Sigmoid colon (tissue), 7 donors: Measurements from ENCODE around the gene DIAPH1. TPM values are rescaled to one million over a fixed set of nuclear protein-coding genes. Genes with fewer than 3 reads are reported as not detected.

Experiments
- DNase-seq: peaks from one replicate; pipeline ENCODE4 v3.0.0-alpha.2; 2019
- H3K27ac ChIP-seq, 4 donors: fragments of 200-600 bp; sonication (generic); one replicate each; pipeline ENCODE4 v1.5.1; 2016 to 2019; ENCODE audit warnings: mild to moderate bottlenecking in 1 of 4
- H3K27me3 ChIP-seq, 3 donors: fragments of 200-600 bp; sonication (generic); one replicate each; pipeline ENCODE4 v1.5.1; 2019; ENCODE audit warnings: mild to moderate bottlenecking in 1 of 3
- H3K36me3 ChIP-seq, 4 donors: fragments of 200-600 bp; sonication (generic); one replicate each; pipeline ENCODE4 v1.5.1; 2016 to 2019
- H3K4me1 ChIP-seq, 4 donors: fragments of 200-600 bp; sonication (generic); one replicate each; pipeline ENCODE4 v1.5.1; 2017 to 2019
- H3K4me3 ChIP-seq, 4 donors: fragments of 200-600 bp; sonication (generic); one replicate each; pipeline ENCODE4 v1.5.1; 2017 to 2019; ENCODE audit warnings: mild to moderate bottlenecking in 2 of 4, moderate library complexity in 1 of 4
- H3K9me3 ChIP-seq, 4 donors: fragments of 200-600 bp in 3 of 4; sonication (generic) in 3 of 4; one replicate each; pipeline versions ENCODE4 v1.5.1 to v1.6.1; 2013 to 2019
- CTCF ChIP-seq, 4 experiments: fragments of 450-650 bp in 3 of 4; fragments of 200-600 bp in 1 of 4; IDR thresholded peaks; one replicate each; pipeline ENCODE4 v1.5.1; 2016 to 2019; ENCODE audit warnings: antibody characterized with exemption in 4 of 4, mild to moderate bottlenecking in 3 of 4, moderate library complexity in 2 of 4
- EP300 ChIP-seq, 4 donors: sonication (generic); formaldehyde crosslinking; IDR thresholded peaks; one replicate each; pipeline ENCODE4 v1.6.1; 2017; ENCODE audit warnings: antibody characterized with exemption in 4 of 4
- POLR2A ChIP-seq, 2 donors: fragments of 450-650 bp; IDR thresholded peaks; one replicate each; pipeline ENCODE4 v1.6.1; 2016; ENCODE audit warnings: antibody characterized with exemption in 2 of 2, mild to moderate bottlenecking in 2 of 2, moderate library complexity in 2 of 2
- POLR2AphosphoS5 ChIP-seq, 4 donors: sonication (generic); formaldehyde crosslinking; IDR thresholded peaks; one replicate each; pipeline ENCODE4 v1.6.1; 2017; ENCODE audit warnings: antibody characterized with exemption in 4 of 4
- WGBS, 2 donors: extraction: QIAGEN DNeasy Blood & Tissue Kit; methylation state at CpG; one replicate each; pipeline ENCODE4 v1.1.7; 2013; 5-methylcytosine and 5-hydroxymethylcytosine counted together
- intact Hi-C: fragments of 100-400 bp; cut with DNase I; formaldehyde crosslinking; loops from one replicate; pipeline ENCODE4 v1.15.1; 2023
- polyA plus RNA-seq, 3 donors: library from polyadenylated mRNA; stranded (reverse); fragments of 200-250 nt; gene quantifications; one replicate each; pipeline ENCODE4 v1.2.3, GENCODE V29; 2013
- total RNA-seq, 4 donors: library from RNA; depleted of rRNA; stranded (reverse); fragments of >200 nt; gene quantifications; one replicate each; pipeline ENCODE4 v1.1.0, GENCODE V29; 2016
- donor health status: healthy with polysubstance abuse.
- donor health status: Bipolar disorder and iron deficiency.
- donor health status: healthy.

The DIAPH1 gene
- total RNA-seq (10 to 100 TPM; 14.4 to 26.9 (median 19.8) TPM), polyA plus RNA-seq (100 to 1,000 TPM in 1 of 3 donors, 10 to 100 TPM in 2; 54.1 to 105 (median 78.0) TPM)

GRCh38 chr5:141618804-141619554 is at the start of gene DIAPH1:
DIAPH1 (minus strand) TSS chr5:141619000; CDS start chr5:141618914, 86 bp downstream.
- peak within 1 kb of the TSS; percentile 69 to 92 (median 79) for H3K4me3 ChIP-seq
- peaks cover 12 to 36% (median 21%) of the 10 kb centered on the region in 4 donors for H3K36me3 ChIP-seq
- peak; percentile 94 to 98 (median 95) for TF ChIP-seq CTCF (IDR thresholded peaks at IDR 0.05)
- peak; percentile 41 to 84 (median 74) for TF ChIP-seq POLR2AphosphoS5 (IDR thresholded peaks at IDR 0.05)
- TF ChIP-seq POLR2A (IDR thresholded peaks at IDR 0.05) = peak in 1 of 2 donors; percentile 31
- no peak for TF ChIP-seq EP300 (IDR thresholded peaks at IDR 0.05)
- peak; percentile 98 for DNase-seq
- H3K4me1 ChIP-seq = peaks cover 0 to 24% (median 18%) of the 10 kb centered on the region in 4 donors
- 1% methylated on average over 70 of the region's 70 CpGs for WGBS, 2 donors
- intact Hi-C loops = loop anchor here (1.0 kb wide), 2 partner anchors 17 to 27 kb away; partner anchors contain the start of genes HDAC3 and RELL2
- H3K27ac ChIP-seq = peak within 1 kb of the TSS; percentile 81 to 89 (median 84)
- no peaks in the 10 kb centered on the region for H3K9me3 ChIP-seq
- no peaks in the 10 kb centered on the region for H3K27me3 ChIP-seq

GRCh38 chr5:141665995-141666940 is 47.5 kb upstream of the DIAPH1 start:
- DNase-seq = no peak
- intact Hi-C loops = no loop called here
- TF ChIP-seq POLR2A (IDR thresholded peaks at IDR 0.05) (no peak), POLR2AphosphoS5 (IDR thresholded peaks at IDR 0.05) (no peak), CTCF (IDR thresholded peaks at IDR 0.05) (no peak)
- Histone ChIP-seq H3K36me3 (no peaks in the 10 kb centered on the region), H3K4me1 (peaks cover 0 to 4% (median 0%) of the 10 kb centered on the region in 4 donors), H3K9me3 (no peaks in the 10 kb centered on the region), H3K27me3 (no peaks in the 10 kb centered on the region), H3K27ac (no peak overlapping the region), H3K4me3 (no peak overlapping the region)
- WGBS, 2 donors = 90 to 96% methylated on average over 18 of the region's 18 CpGs

GRCh38 chr5:141664733-141665461 is 46.1 kb upstream of the DIAPH1 start:
- 35 to 40% methylated on average over 13 of the region's 13 CpGs for WGBS, 2 donors
- DNase-seq = peak; percentile 84
- TF ChIP-seq EP300 (IDR thresholded peaks at IDR 0.05) (no peak), CTCF (IDR thresholded peaks at IDR 0.05) (peak in 3 of 4 experiments; percentile 70 to 80 (median 76))
- Histone ChIP-seq H3K4me3 (no peak overlapping the region), H3K9me3 (no peaks in the 10 kb centered on the region), H3K27me3 (no peaks in the 10 kb centered on the region), H3K4me1 (peaks cover 0 to 4% (median 0%) of the 10 kb centered on the region in 4 donors), H3K36me3 (no peaks in the 10 kb centered on the region), H3K27ac (no peak overlapping the region)
- intact Hi-C loops = no loop called here

- no peak overlapping the region for H3K4me3 ChIP-seq
- H3K9me3 ChIP-seq = no peaks in the 10 kb centered on the region
- DNase-seq = no peak
- TF ChIP-seq POLR2A (IDR thresholded peaks at IDR 0.05) (no peak), POLR2AphosphoS5 (IDR thresholded peaks at IDR 0.05) (no peak), CTCF (IDR thresholded peaks at IDR 0.05) (no peak), EP300 (IDR thresholded peaks at IDR 0.05) (no peak)
- H3K27me3 ChIP-seq = no peaks in the 10 kb centered on the region
- H3K4me1 ChIP-seq = peaks cover 0 to 4% (median 0%) of the 10 kb centered on the region in 4 donors
- intact Hi-C loops = no loop called here
- H3K27ac ChIP-seq = no peak overlapping the region
- 88 to 94% methylated on average over 8 of the region's 8 CpGs for WGBS, 2 donors
- H3K36me3 ChIP-seq = no peaks in the 10 kb centered on the region
These were observed 44.7 kb upstream of the DIAPH1 start for GRCh38 chr5:141663506-141663905.
